DND-41 (cell line): ENCODE measurements around the gene PDIA2.

Source experiments
- CTCF ChIP-seq: IDR thresholded peaks from 2 replicates; pipeline ENCODE4 v1.5.1; 2012; ENCODE audit warnings: borderline replicate concordance, low read length, moderate library complexity, mild to moderate bottlenecking; ENCODE audit not compliant: poor library complexity, severe bottlenecking; ENCODE audit errors: extremely low read depth
- EZH2 ChIP-seq: IDR thresholded peaks from 3 replicates; pipeline ENCODE4 v1.6.1; 2012; ENCODE audit warnings: borderline replicate concordance, low read depth, mild to moderate bottlenecking, moderate library complexity, low read length, inconsistent platforms; ENCODE audit not compliant: severe bottlenecking

DNA sequence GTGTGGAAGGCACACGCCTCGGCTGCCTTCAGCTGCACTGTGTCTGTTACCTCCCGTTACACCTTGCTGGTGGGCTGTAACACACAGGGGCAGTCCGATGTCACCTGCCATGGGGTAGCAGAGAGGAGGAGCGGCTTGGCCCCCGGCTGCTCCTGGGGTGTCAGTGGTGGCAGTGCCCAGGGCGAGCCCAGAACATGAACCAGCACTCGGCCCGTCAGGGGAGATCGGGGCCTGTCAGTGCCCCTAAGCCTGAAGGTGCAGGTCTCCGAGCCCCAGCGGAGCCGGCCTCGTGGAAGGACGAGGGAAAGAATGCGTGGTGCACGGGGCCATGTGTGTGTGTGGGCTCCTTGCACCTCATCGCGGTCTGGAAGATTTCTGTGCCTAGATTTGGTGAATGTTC, 22.6 kb upstream of the PDIA2 start:
- no peak for TF ChIP-seq CTCF
- no peak for TF ChIP-seq EZH2
